AML-193 (cell line): ENCODE data around the gene HINT2.

Source experiments
- DNase-seq, 2 experiments: peaks; one replicate each; lab custom pipeline; 2025; lab: John Stamatoyannopoulos, UW

Gene HINT2

GRCh38 chr9:35811381-35812024, 3.3 kb downstream of the HINT2 start:
- DNase-seq: no peak

- DNase-seq: no peak
Measured at GRCh38 chr9:35810122-35810521, 4.7 kb downstream of the HINT2 start.

DNA sequence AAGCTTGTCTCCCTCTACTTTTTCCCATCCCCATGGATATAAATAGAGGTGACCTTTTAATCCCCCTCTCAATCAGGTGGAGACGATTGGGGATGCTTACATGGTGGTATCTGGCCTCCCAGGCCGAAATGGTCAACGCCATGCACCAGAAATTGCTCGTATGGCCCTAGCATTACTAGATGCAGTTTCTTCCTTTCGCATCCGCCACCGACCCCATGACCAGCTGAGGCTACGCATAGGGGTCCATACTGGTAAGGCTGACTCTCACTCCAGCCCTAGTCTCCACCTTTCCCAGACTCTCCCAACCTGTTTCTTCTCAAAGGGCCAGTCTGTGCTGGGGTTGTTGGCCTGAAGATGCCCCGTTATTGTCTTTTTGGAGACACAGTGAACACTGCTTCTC, 6.4 kb downstream of the HINT2 start:
- DNase-seq: no peak

- DNase-seq: no peak
Measured at GRCh38 chr9:35806101-35806500, 8.7 kb downstream of the HINT2 start.

GRCh38 chr9:35801328-35802128, 13.3 kb downstream of the HINT2 start:
- no peak for DNase-seq

- DNase-seq: no peak
Measured at GRCh38 chr9:35800530-35800929, 14.3 kb downstream of the HINT2 start.

DNA sequence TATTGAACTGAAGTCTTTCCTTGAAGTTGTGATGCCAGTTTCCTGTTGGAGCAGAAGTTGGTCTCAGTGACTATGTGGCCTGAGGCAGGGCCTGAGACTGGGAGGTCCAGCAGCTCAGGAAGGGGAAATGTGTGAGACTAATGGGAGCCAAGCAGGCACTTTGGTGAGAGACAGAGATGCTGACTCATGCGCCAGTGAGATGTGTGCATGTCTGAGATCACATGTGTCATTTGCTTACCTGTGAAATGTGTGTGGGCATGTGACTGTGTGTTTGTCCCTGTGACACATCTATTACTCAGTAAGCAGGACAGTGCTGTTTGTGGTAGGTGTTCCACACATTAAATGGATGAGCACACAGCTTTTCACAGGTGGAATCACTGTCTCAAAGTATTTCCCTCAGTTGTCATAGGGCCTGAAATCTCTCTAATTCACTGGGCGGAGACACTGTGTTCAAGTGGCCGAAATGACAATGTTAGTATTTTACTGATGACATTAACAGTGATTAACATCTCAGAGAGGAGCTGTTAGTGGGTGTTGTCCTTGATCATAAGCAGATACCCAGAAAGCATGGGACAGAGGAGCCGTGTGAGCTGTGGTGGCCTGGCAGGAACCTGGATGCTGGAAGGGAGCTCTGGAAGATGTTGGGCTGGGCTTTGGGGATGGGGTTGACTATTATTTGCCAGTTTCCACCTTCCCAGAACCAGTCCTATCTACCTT, 16.0 kb downstream of the HINT2 start:
- DNase-seq: no peak

- no peak for DNase-seq
Measured at GRCh38 chr9:35797311-35798109, 17.3 kb downstream of the HINT2 start.

DNA sequence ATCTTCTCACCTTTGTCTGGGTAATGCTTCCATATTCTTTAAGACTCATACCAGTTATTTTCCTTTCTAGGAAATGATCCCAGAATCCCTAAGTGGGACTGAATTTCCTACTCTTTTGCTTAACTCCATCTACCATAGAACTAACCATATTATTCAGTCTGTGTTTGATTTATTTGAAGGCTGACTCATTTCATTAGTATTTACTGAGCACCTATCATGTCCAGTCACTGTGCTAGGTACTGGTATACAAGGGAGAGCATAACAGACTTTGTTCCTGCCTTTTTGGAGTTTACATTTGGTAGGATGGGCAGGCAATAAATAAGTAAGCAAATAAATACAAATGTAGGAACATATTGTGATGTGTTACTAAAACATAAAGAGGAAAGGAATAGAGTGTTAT, 19.1 kb downstream of the HINT2 start:
- DNase-seq: no peak

DNA sequence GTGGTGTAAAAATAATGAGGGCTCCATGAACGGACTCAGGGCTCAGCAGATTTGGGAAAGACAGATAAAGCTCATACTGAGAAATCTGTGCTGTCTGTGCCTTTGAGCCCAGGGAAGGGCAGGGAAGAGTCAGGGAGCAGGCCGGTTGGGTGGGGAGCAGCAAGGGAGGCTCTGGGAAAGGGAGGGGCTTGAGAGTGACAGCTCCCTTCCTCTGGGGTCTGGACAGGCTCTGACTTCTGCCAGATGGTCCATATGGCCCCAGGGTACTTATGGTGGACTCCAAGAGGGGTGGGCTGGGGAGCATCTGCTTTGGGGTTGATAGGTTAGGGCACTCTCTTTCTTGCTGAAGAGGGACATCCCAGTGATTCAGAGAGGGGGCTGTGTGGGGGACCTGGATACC, 21.4 kb downstream of the HINT2 start:
- DNase-seq: no peak

DNA sequence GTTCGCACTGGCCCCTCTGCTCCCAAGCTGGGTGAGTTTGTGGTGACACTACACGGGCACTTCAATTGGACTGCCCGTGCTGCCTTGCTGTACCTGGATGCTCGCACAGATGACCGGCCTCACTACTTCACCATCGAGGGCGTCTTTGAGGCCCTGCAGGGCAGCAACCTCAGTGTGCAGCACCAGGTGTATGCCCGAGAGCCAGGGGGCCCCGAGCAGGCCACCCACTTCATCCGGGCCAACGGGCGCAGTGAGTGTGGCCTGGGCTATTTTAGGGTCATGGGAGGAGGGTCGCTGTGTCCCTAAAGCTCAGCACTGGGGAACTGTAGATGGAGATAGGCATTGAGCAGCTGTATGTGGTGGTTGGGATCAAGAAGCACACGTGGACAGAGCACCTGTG, 22.0 kb downstream of the HINT2 start:
- no peak for DNase-seq

GRCh38 chr9:35792024-35792813, 22.6 kb downstream of the HINT2 start:
- no peak for DNase-seq

GRCh38 chr9:35791297-35791921, 23.4 kb downstream of the HINT2 start, which contains the start of gene NPR2:
Gene NPR2 (plus strand): TSS chr9:35791591. CDS start chr9:35792409, 818 bp downstream.
- DNase-seq: no peak

- peak; percentile 29 to 64 for DNase-seq
Measured at GRCh38 chr9:35790385-35791296, 24.2 kb downstream of the HINT2 start.

GRCh38 chr9:35790025-35790384, 24.8 kb downstream of the HINT2 start:
- no peak for DNase-seq

DNA sequence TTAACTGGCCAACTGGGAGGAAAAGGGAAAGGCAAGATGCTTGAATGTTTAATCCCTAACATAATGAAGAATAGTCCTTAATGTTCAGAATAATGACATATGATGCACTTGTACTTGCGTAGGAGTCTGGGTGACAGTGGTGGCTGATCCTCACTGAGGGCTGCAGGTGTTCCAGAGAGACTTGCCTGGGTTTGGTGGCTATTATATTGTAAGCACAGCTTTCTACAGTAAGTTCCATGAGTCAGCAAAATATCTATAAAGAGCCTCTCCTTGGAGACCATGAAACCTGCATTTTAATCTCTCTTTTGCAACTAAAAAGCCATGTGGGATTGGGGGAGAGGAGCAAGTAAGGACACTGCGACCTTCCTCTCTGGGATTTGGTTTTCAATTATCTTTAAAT, 25.3 kb downstream of the HINT2 start:
- DNase-seq: no peak

GRCh38 chr9:35783418-35783817, 31.4 kb downstream of the HINT2 start:
- DNase-seq: no peak

- no peak for DNase-seq
Measured at GRCh38 chr9:35781066-35781465, 33.8 kb downstream of the HINT2 start.

DNA sequence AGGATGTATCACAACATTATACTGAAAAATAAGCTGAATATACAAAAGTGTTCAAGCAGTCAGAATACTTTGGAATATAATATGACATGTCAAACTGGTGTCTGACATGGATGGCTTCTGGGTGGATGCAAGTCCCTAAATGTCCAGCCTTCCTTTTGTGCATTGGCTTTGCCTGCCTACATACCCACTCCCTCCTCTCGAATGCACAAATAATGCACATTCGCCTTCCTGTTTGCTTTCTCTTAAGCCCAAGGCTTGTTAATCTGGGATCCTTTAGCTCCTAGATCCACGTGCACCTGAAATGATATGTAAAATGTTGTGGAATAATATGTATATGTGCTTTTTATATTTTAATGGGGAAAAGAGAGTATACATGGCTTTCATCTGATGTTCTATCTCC, 36.3 kb downstream of the HINT2 start:
- no peak for DNase-seq

- DNase-seq: no peak
Measured at GRCh38 chr9:35776018-35776417, 38.8 kb downstream of the HINT2 start.
